Lung microvascular endothelial cell (primary cell): ENCODE measurements around the gene SLC39A11. TPM values are rescaled to one million over a fixed set of nuclear protein-coding genes. Genes with fewer than 3 reads are reported as not detected.

Experiments used
- DNase-seq, 2 donors: peaks; one replicate each; pipeline versions ENCODE4 v3.0.0 to v3.0.0-alpha.2; 2010; ENCODE audit warnings: low read depth in 2 of 2
- total RNA-seq: library from RNA; depleted of rRNA; stranded (reverse); fragments of >200 nt; gene quantifications from 2 replicates; pipeline ENCODE4 v1.2.1, GENCODE V29; 2014

Gene SLC39A11
- total RNA-seq, 1 donor from 2014 or later, result 12.7 TPM

- DNase-seq, result no peak
Measured at GRCh38 chr17:72631568-72631948, 460.9 kb downstream of the SLC39A11 start.

- DNase-seq, result no peak
Measured at GRCh38 chr17:72624652-72625051, 467.8 kb downstream of the SLC39A11 start.

- DNase-seq, result no peak
Measured at GRCh38 chr17:72624226-72624625, 468.3 kb downstream of the SLC39A11 start.

- no peak for DNase-seq
Measured at GRCh38 chr17:72622661-72623433, 469.6 kb downstream of the SLC39A11 start.

GRCh38 chr17:72619976-72620650 is 472.4 kb downstream of the SLC39A11 start:
- DNase-seq, result no peak

- no peak for DNase-seq
Measured at GRCh38 chr17:72618001-72618509, 474.4 kb downstream of the SLC39A11 start.

- no peak for DNase-seq
Measured at GRCh38 chr17:72617557-72617956, 474.9 kb downstream of the SLC39A11 start.

GRCh38 chr17:72616447-72616846 is 476.0 kb downstream of the SLC39A11 start:
- DNase-seq, result no peak

- no peak for DNase-seq
Measured at GRCh38 chr17:72615627-72615991, 476.9 kb downstream of the SLC39A11 start.

- no peak for DNase-seq
Measured at GRCh38 chr17:72614871-72615626, 477.4 kb downstream of the SLC39A11 start.

- DNase-seq, result no peak
Measured at GRCh38 chr17:72614476-72614870, 478.0 kb downstream of the SLC39A11 start.

- DNase-seq, result no peak
Measured at GRCh38 chr17:72613806-72614292, 478.6 kb downstream of the SLC39A11 start.

- DNase-seq, result no peak
Measured at GRCh38 chr17:72613396-72613795, 479.1 kb downstream of the SLC39A11 start.

- DNase-seq, result no peak
Measured at GRCh38 chr17:72611172-72611571, 481.3 kb downstream of the SLC39A11 start.

- DNase-seq, result no peak
Measured at GRCh38 chr17:72609501-72609900, 483.0 kb downstream of the SLC39A11 start.

- no peak for DNase-seq
Measured at GRCh38 chr17:72608436-72608835, 484.1 kb downstream of the SLC39A11 start.

GRCh38 chr17:72606656-72607055 is 485.8 kb downstream of the SLC39A11 start:
- DNase-seq, result no peak

GRCh38 chr17:72605543-72605942 is 486.9 kb downstream of the SLC39A11 start:
- no peak for DNase-seq

GRCh38 chr17:72604518-72604917 is 488.0 kb downstream of the SLC39A11 start:
- DNase-seq, result no peak

GRCh38 chr17:72603420-72604242 is 488.9 kb downstream of the SLC39A11 start:
- no peak for DNase-seq
